ENCODE measurements around the gene MDM1. TPM values are rescaled to one million over a fixed set of nuclear protein-coding genes. Genes with fewer than 3 reads are reported as not detected.

Gene MDM1
- total RNA-seq, 1 donor from 2014 or later, result 26.2 TPM

GRCh38 chr12:68376901-68377300, 44.7 kb upstream of the MDM1 start:
- Mint-ChIP-seq H3K4me3 (no peak overlapping the region), H3K36me3 (ENCODE audit: low read depth) (no peaks in the 10 kb centered on the region), H3K27me3 (ENCODE audit: low read depth) (no peaks in the 10 kb centered on the region), H3K4me1 (no peaks in the 10 kb centered on the region), H3K9me3 (peaks cover 2% of the 10 kb centered on the region), H3K27ac (ENCODE audit: unreplicated experiment) (no peak overlapping the region)
- no peak for DNase-seq (ENCODE audit: low read depth, low spot score)
- no peak for TF ChIP-seq CTCF (conservative IDR thresholded peaks at IDR 0.05)

- Mint-ChIP-seq H3K4me1 (no peaks in the 10 kb centered on the region), H3K27ac (ENCODE audit: unreplicated experiment) (no peak overlapping the region), H3K36me3 (ENCODE audit: low read depth) (no peaks in the 10 kb centered on the region), H3K4me3 (no peak overlapping the region), H3K9me3 (peaks cover 2% of the 10 kb centered on the region), H3K27me3 (ENCODE audit: low read depth) (no peaks in the 10 kb centered on the region)
- TF ChIP-seq CTCF (conservative IDR thresholded peaks at IDR 0.05), result no peak
- no peak for DNase-seq (ENCODE audit: low read depth, low spot score)
Observed at GRCh38 chr12:68375756-68376695, 43.9 kb upstream of the MDM1 start.

- Mint-ChIP-seq H3K4me1 (no peaks in the 10 kb centered on the region), H3K4me3 (no peak overlapping the region), H3K27ac (ENCODE audit: unreplicated experiment) (no peak overlapping the region), H3K27me3 (ENCODE audit: low read depth) (no peaks in the 10 kb centered on the region), H3K36me3 (ENCODE audit: low read depth) (no peaks in the 10 kb centered on the region), H3K9me3 (peaks cover 2% of the 10 kb centered on the region)
- TF ChIP-seq CTCF (conservative IDR thresholded peaks at IDR 0.05), result no peak
- no peak for DNase-seq (ENCODE audit: low read depth, low spot score)
Observed at GRCh38 chr12:68374307-68374982, 42.3 kb upstream of the MDM1 start.

GRCh38 chr12:68370667-68371066, 38.5 kb upstream of the MDM1 start:
- no peak for TF ChIP-seq CTCF (conservative IDR thresholded peaks at IDR 0.05)
- no peak for DNase-seq (ENCODE audit: low read depth, low spot score)
- peaks cover 2% of the 10 kb centered on the region for H3K9me3 Mint-ChIP-seq
- no peak overlapping the region for H3K4me3 Mint-ChIP-seq
- H3K36me3 Mint-ChIP-seq (ENCODE audit: low read depth), result no peaks in the 10 kb centered on the region
- H3K4me1 Mint-ChIP-seq, result peaks cover 21% of the 10 kb centered on the region
- no peak overlapping the region for H3K27ac Mint-ChIP-seq (ENCODE audit: unreplicated experiment)
- H3K27me3 Mint-ChIP-seq (ENCODE audit: low read depth), result no peaks in the 10 kb centered on the region

GRCh38 chr12:68370006-68370590, 37.9 kb upstream of the MDM1 start:
- H3K27ac Mint-ChIP-seq (ENCODE audit: unreplicated experiment), result no peak overlapping the region
- TF ChIP-seq CTCF (conservative IDR thresholded peaks at IDR 0.05), result no peak
- no peak for DNase-seq (ENCODE audit: low read depth, low spot score)
- H3K9me3 Mint-ChIP-seq, result peaks cover 2% of the 10 kb centered on the region
- H3K4me1 Mint-ChIP-seq, result peaks cover 26% of the 10 kb centered on the region
- no peaks in the 10 kb centered on the region for H3K36me3 Mint-ChIP-seq (ENCODE audit: low read depth)
- no peak overlapping the region for H3K4me3 Mint-ChIP-seq
- no peaks in the 10 kb centered on the region for H3K27me3 Mint-ChIP-seq (ENCODE audit: low read depth)
